ENCODE data around the gene CBX6. TPM values are rescaled to one million over a fixed set of nuclear protein-coding genes. Genes with fewer than 3 reads are reported as not detected.

CBX6 gene
- total RNA-seq, 2 donors from 2014 or later, result 28.0 to 57.0 TPM

GRCh38 chr22:38879961-38880360 is 7.9 kb upstream of the CBX6 start:
- H3K4me3 ChIP-seq, result no peak overlapping the region
- H3K4me1 ChIP-seq, result peaks cover 0 to 25% of the 10 kb centered on the region in 2 donors
- H3K27ac ChIP-seq, result no peak overlapping the region
- no peak for DNase-seq (ENCODE audit: low spot score)
- H3K27me3 ChIP-seq, result no peaks in the 10 kb centered on the region
- H3K36me3 ChIP-seq, result no peaks in the 10 kb centered on the region
- H3K9me3 ChIP-seq, result no peaks in the 10 kb centered on the region
- TF ChIP-seq CTCF (IDR thresholded peaks at IDR 0.05), result no peak

GRCh38 chr22:38879108-38879729 is 7.2 kb upstream of the CBX6 start:
- Histone ChIP-seq H3K27me3 (no peaks in the 10 kb centered on the region), H3K27ac (no peak overlapping the region), H3K9me3 (no peaks in the 10 kb centered on the region), H3K36me3 (no peaks in the 10 kb centered on the region), H3K4me3 (no peak overlapping the region), H3K4me1 (peaks cover 0 to 25% of the 10 kb centered on the region in 2 donors)
- TF ChIP-seq CTCF (IDR thresholded peaks at IDR 0.05), result no peak
- peak; percentile 51 for DNase-seq (ENCODE audit: low spot score)

- Histone ChIP-seq H3K9me3 (no peaks in the 10 kb centered on the region), H3K27me3 (no peaks in the 10 kb centered on the region), H3K4me1 (peaks cover 0 to 29% of the 10 kb centered on the region in 2 donors), H3K36me3 (no peaks in the 10 kb centered on the region), H3K4me3 (no peak overlapping the region), H3K27ac (no peak overlapping the region)
- no peak for DNase-seq (ENCODE audit: low spot score)
- TF ChIP-seq CTCF (IDR thresholded peaks at IDR 0.05), result no peak
Measured at GRCh38 chr22:38878001-38878400, 6.0 kb upstream of the CBX6 start.

- no peak overlapping the region for H3K27ac ChIP-seq
- no peak for TF ChIP-seq CTCF (IDR thresholded peaks at IDR 0.05)
- H3K4me3 ChIP-seq, result no peak overlapping the region
- peaks cover 0 to 26% of the 10 kb centered on the region in 2 donors for H3K4me1 ChIP-seq
- DNase-seq (ENCODE audit: low spot score), result peak; percentile 52
- H3K36me3 ChIP-seq, result peaks cover 3% of the 10 kb centered on the region
- H3K9me3 ChIP-seq, result no peaks in the 10 kb centered on the region
- H3K27me3 ChIP-seq, result no peaks in the 10 kb centered on the region
Measured at GRCh38 chr22:38874529-38875222, 2.7 kb upstream of the CBX6 start.

GRCh38 chr22:38873469-38874411 is 1.7 kb upstream of the CBX6 start:
- peak overlapping the region; percentile 64 to 79 for H3K4me3 ChIP-seq
- no peak for TF ChIP-seq CTCF (IDR thresholded peaks at IDR 0.05)
- H3K4me1 ChIP-seq, result peaks cover 0 to 35% of the 10 kb centered on the region in 2 donors
- peaks cover 12% of the 10 kb centered on the region for H3K36me3 ChIP-seq
- peak; percentile 56 for DNase-seq (ENCODE audit: low spot score)
- H3K9me3 ChIP-seq, result no peaks in the 10 kb centered on the region
- peak overlapping the region; percentile 98 to 99 for H3K27ac ChIP-seq
- H3K27me3 ChIP-seq, result no peaks in the 10 kb centered on the region

Measured in right atrium auricular region (tissue), 2 donors.